SHP77 (cell line): ENCODE measurements around the gene COQ10B.
"Not testable (repeated sequence)": the region's sequence is repeated elsewhere in the genome, so short reads cannot be mapped to it uniquely, and the experiment has no call there.

Experiments used
- DNase-seq, 2 experiments: peaks; one replicate each; lab custom pipeline; 2025; lab: John Stamatoyannopoulos, UW

The COQ10B gene

GRCh38 chr2:197453123-197453913 lies at the start of gene COQ10B:
Gene COQ10B (plus strand): TSS chr2:197453552. CDS start chr2:197453561, 9 bp downstream.
- peak; percentile 99 for DNase-seq

- DNase-seq: no peak
These were observed 47.8 kb upstream of the COQ10B start for GRCh38 chr2:197405582-197405981.

GRCh38 chr2:197414039-197414438 lies 39.3 kb upstream of the COQ10B start:
- DNase-seq: no peak

GRCh38 chr2:197414515-197414914 lies 38.8 kb upstream of the COQ10B start:
- no peak for DNase-seq

- no peak for DNase-seq
These were observed 37.1 kb upstream of the COQ10B start for GRCh38 chr2:197416268-197416667.

GRCh38 chr2:197419438-197419837 lies 33.9 kb upstream of the COQ10B start:
- DNase-seq: no peak

- no peak for DNase-seq
These were observed 30.0 kb upstream of the COQ10B start for GRCh38 chr2:197423307-197423706.

GRCh38 chr2:197425550-197425949 lies 27.8 kb upstream of the COQ10B start:
- DNase-seq: no peak

GRCh38 chr2:197426723-197427603 lies 26.4 kb upstream of the COQ10B start:
- DNase-seq: no peak

GRCh38 chr2:197427986-197428385 lies 25.4 kb upstream of the COQ10B start:
- no peak for DNase-seq

GRCh38 chr2:197431858-197432257 lies 21.5 kb upstream of the COQ10B start:
- DNase-seq: no peak

- DNase-seq: not testable (repeated sequence)
These were observed 20.8 kb upstream of the COQ10B start for GRCh38 chr2:197432527-197432926.

GRCh38 chr2:197433780-197434438 lies 19.4 kb upstream of the COQ10B start:
- DNase-seq: no peak

- peak; percentile 94 to 96 for DNase-seq
These were observed 18.5 kb upstream of the COQ10B start, which contains the start of gene SF3B1 for GRCh38 chr2:197434541-197435513. Gene SF3B1 (minus strand): TSS chr2:197435028. CDS start chr2:197434999, 29 bp downstream.

GRCh38 chr2:197435598-197436420 lies 17.5 kb upstream of the COQ10B start:
- DNase-seq: no peak

- no peak for DNase-seq
These were observed 16.0 kb upstream of the COQ10B start for GRCh38 chr2:197437380-197437779.

- no peak for DNase-seq
These were observed 10.5 kb upstream of the COQ10B start for GRCh38 chr2:197442857-197443256.

GRCh38 chr2:197445746-197446145 lies 7.6 kb upstream of the COQ10B start:
- no peak for DNase-seq

- DNase-seq: no peak
These were observed 6.5 kb upstream of the COQ10B start for GRCh38 chr2:197446844-197447243.

GRCh38 chr2:197450465-197450864 lies 2.9 kb upstream of the COQ10B start:
- DNase-seq: no peak
